Transverse colon (tissue), 4 donors: ENCODE measurements around the gene AKR1A1. TPM values are rescaled to one million over a fixed set of nuclear protein-coding genes. Genes with fewer than 3 reads are reported as not detected.

ENCODE experiments used
- DNase-seq: peaks from one replicate; pipeline ENCODE4 v3.0.0-alpha.2; 2019
- H3K27ac ChIP-seq, 4 donors: fragments of 200-600 bp; sonication (generic); 2 replicates each; pipeline ENCODE4 v1.5.1; 2016 to 2018; ENCODE audit warnings: inconsistent platforms in 4 of 4
- H3K27me3 ChIP-seq: fragments of 200-600 bp; sonication (generic); 2 replicates; pipeline ENCODE4 v1.5.1; 2017; ENCODE audit warnings: inconsistent platforms
- H3K36me3 ChIP-seq, 4 donors: fragments of 200-600 bp; sonication (generic); 2 replicates each; pipeline ENCODE4 v1.5.1; 2017 to 2019; ENCODE audit warnings: inconsistent platforms in 4 of 4
- H3K4me1 ChIP-seq, 4 donors: fragments of 200-600 bp; sonication (generic); 2 replicates each; pipeline ENCODE4 v1.5.1; 2017 to 2020; ENCODE audit warnings: inconsistent platforms in 4 of 4
- H3K4me3 ChIP-seq, 4 donors: fragments of 200-600 bp; sonication (generic); 1 replicate in 1 of 4; 2 replicates in 3 of 4; pipeline versions ENCODE4 v1.5.1 to v1.6.1; 2017 to 2019; ENCODE audit warnings: inconsistent platforms in 4 of 4
- H3K9me3 ChIP-seq, 2 donors: fragments of 200-600 bp; sonication (generic); 2 replicates each; pipeline ENCODE4 v1.5.1; 2017 to 2019; ENCODE audit warnings: inconsistent platforms in 2 of 2
- CTCF ChIP-seq, 5 experiments: fragments of 200-600 bp in 3 of 5; fragments of 450-650 bp in 2 of 5; sonication (generic) in 3 of 5; IDR thresholded peaks; 1 replicate in 2 of 5; 2 replicates in 3 of 5; pipeline ENCODE4 v1.5.1; 2016 to 2017; ENCODE audit warnings: antibody characterized with exemption in 5 of 5, inconsistent platforms in 3 of 5, mild to moderate bottlenecking in 2 of 5, moderate library complexity in 1 of 5
- EP300 ChIP-seq: sonication (generic); formaldehyde crosslinking; IDR thresholded peaks from one replicate; pipeline ENCODE4 v1.6.1; 2017; ENCODE audit warnings: antibody characterized with exemption, low read depth
- POLR2A ChIP-seq: fragments of 450-650 bp; IDR thresholded peaks from one replicate; pipeline ENCODE4 v1.6.1; 2016; ENCODE audit warnings: antibody characterized with exemption, mild to moderate bottlenecking, moderate library complexity
- POLR2AphosphoS5 ChIP-seq, 3 donors: sonication (generic); formaldehyde crosslinking; IDR thresholded peaks; one replicate each; pipeline ENCODE4 v1.6.1; 2016; ENCODE audit warnings: antibody characterized with exemption in 3 of 3
- WGBS, 2 donors: methylation state at CpG; one replicate each; pipeline ENCODE4 v1.1.5; 2018; ENCODE audit warnings: low coverage in 1 of 2; 5-methylcytosine and 5-hydroxymethylcytosine counted together
- in situ Hi-C, 4 donors: fragments of 200-750 bp; cut with MboI; loops; one replicate each; pipeline versions ENCODE4 v1.15.0 to v1.15.1; 2017; ENCODE audit warnings: low sequenced_read_pairs in 3 of 4, low pct_ligation_motif_present in 1 of 4, low pct_unique_long_range_greater_than_20kb in 1 of 4
- intact Hi-C: fragments of 100-400 bp; cut with DNase I; formaldehyde crosslinking; loops from one replicate; pipeline ENCODE4 v1.15.1; 2023; ENCODE audit warnings: low total_unique reads
- total RNA-seq, 4 donors: library from RNA; depleted of rRNA; stranded (reverse); fragments of >200 nt; gene quantifications; one replicate each; pipeline ENCODE4 v1.1.0, GENCODE V29; 2016

AKR1A1 gene
- total RNA-seq, 4 donors from 2014 or later: 86.5 to 158 (median 128) TPM

DNA sequence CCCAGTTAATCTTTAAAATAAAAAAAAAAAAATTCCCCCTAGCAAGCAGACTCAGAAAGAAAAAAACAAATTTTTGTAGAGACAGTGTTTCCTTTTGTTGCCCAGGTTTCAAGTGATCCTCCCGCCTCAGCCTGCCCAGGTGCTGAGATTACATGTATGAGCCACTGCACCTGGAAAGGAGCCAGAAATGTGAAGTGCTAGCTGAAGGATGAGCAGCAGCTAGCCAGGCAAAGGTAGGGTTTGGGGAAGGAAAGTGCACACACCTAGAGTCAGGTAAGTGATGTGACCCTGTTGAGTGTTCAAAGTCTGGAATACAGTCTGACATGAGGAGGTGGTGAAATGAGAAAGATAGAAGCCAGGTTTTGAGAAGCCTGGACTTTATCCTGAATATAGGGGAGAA lies 1.7 kb downstream of the AKR1A1 start:
- Histone ChIP-seq H3K27me3 (no peaks in the 10 kb centered on the region), H3K36me3 (no peaks in the 10 kb centered on the region), H3K27ac (peak overlapping the region; percentile 87 to 89 (median 88)), H3K4me3 (peak overlapping the region in 1 of 4 donors; percentile 89), H3K4me1 (peaks cover 21 to 42% (median 26%) of the 10 kb centered on the region in 4 donors), H3K9me3 (no peaks in the 10 kb centered on the region)
- TF ChIP-seq POLR2A (no peak), POLR2AphosphoS5 (IDR thresholded peaks at IDR 0.05) (no peak), CTCF (IDR thresholded peaks at IDR 0.05) (no peak), EP300 (no peak)
- DNase-seq: peak; percentile 58
- in situ Hi-C loops: no loop called here
- WGBS, 2 donors: 38 to 54% methylated on average over 1 of the region's 1 CpG
- intact Hi-C loops: loop anchor here (5.0 kb wide), 1 partner anchor 35 kb away; no protein-coding TSS in a partner anchor

- DNase-seq: no peak
- TF ChIP-seq CTCF (IDR thresholded peaks at IDR 0.05) (no peak), EP300 (no peak), POLR2A (no peak), POLR2AphosphoS5 (IDR thresholded peaks at IDR 0.05) (no peak)
- H3K4me3 ChIP-seq: no peak overlapping the region
- in situ Hi-C loops (no loop called here), intact Hi-C loops (loop anchor here (5.0 kb wide), 1 partner anchor 37 kb away; no protein-coding TSS in a partner anchor)
- H3K36me3 ChIP-seq: no peaks in the 10 kb centered on the region
- 69 to 86% methylated on average over 5 to 6 of the region's 6 CpGs for WGBS, 2 donors
- H3K27me3 ChIP-seq: no peaks in the 10 kb centered on the region
- H3K27ac ChIP-seq: no peak overlapping the region
- peaks cover 23 to 44% (median 27%) of the 10 kb centered on the region in 4 donors for H3K4me1 ChIP-seq
- no peaks in the 10 kb centered on the region for H3K9me3 ChIP-seq
Observed at GRCh38 chr1:45554198-45554597, 3.6 kb downstream of the AKR1A1 start.

DNA sequence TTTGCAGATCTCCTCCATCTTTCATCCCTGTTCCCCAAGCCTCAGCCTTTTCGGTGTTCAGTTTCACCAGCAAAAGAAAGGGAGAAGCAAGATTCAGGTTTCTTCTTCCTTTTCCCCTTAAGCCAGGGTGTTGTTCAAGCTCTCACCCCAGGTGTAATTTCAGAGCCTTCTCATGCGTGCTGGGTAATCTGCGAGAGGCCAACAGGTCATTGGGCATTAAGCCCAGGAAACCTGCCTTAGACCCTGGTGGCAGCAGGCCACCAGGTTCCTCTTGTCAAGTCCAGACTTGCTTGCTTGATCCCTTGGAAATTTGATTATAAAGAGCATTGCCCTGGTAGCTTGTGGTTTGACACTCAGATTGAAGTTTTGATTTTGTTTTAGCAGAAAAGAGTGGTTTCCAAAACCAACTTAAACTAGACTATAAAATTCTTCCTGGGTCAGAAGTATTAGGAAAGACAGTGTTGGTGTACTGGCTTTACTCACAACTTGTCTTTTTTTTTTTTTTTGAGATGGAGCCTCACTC lies 6.9 kb downstream of the AKR1A1 start:
- Histone ChIP-seq H3K9me3 (no peaks in the 10 kb centered on the region), H3K36me3 (peaks cover 0 to 6% (median 3%) of the 10 kb centered on the region in 4 donors), H3K27ac (peak overlapping the region in 2 of 4 donors; percentile 5 to 6), H3K4me1 (peaks cover 11 to 30% (median 16%) of the 10 kb centered on the region in 4 donors), H3K27me3 (no peaks in the 10 kb centered on the region), H3K4me3 (no peak overlapping the region)
- intact Hi-C loops (no loop called here), in situ Hi-C loops (no loop called here)
- TF ChIP-seq EP300: no peak
- WGBS, 2 donors: 49 to 60% methylated on average over 3 of the region's 3 CpGs
- no peak for DNase-seq

DNA sequence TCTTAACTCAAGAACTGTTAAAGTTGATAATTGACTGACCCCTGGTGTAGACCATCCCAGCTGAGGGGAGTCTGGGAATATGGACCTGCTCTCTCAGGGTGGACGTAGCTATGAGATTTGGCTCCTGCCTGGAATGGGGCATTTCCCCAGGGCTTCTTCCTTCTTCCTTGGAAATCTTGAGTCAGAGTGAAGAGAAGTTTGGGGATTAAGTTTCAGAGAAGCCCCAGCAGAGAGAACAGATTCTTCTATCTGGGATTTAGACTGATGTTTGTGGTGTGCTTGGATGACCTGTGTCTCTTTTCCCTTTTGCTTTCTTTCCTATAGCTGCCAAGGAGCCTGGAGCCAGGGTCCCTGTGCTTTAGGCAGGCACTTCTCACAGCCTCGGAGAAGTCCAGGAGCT lies 13.2 kb downstream of the AKR1A1 start:
- no peak for TF ChIP-seq CTCF (IDR thresholded peaks at IDR 0.05)
- TF ChIP-seq POLR2A: no peak
- Histone ChIP-seq H3K36me3 (peaks cover 0 to 34% (median 13%) of the 10 kb centered on the region in 4 donors), H3K4me3 (no peak overlapping the region), H3K4me1 (peaks cover 0 to 9% (median 5%) of the 10 kb centered on the region in 4 donors), H3K9me3 (no peaks in the 10 kb centered on the region), H3K27ac (no peak overlapping the region), H3K27me3 (no peaks in the 10 kb centered on the region)
- DNase-seq: no peak
- intact Hi-C loops: no loop called here
- in situ Hi-C loops: loop anchor here in 2 of 4 donors (10.0 kb wide), 2 partner anchors 49 to 199 kb away; no protein-coding TSS in a partner anchor
- 98% methylated on average over 2 of the region's 2 CpGs; no CpG with 5 or more reads in 1 of the 2 donors for WGBS, 2 donors
